Effector memory CD8-positive, alpha-beta T cell (primary cell): ENCODE results near the gene ARHGEF1.
A peak's percentile ranks its signal among the peaks of the same experiment; 100 is the strongest.

Experiments used
- ATAC-seq: fragments of 150-1000 bp; cut with Tn5 transposase; replicated peaks from 2 replicates; pipeline ENCODE4 v1.10.0; 2021; ENCODE audit warnings: mild to moderate bottlenecking, moderate library complexity
- DNase-seq, 3 experiments: peaks; one replicate each; pipeline ENCODE4 v3.0.0; 2021
- H3K27ac Mint-ChIP-seq, 2 donors: one replicate each; pipeline ENCODE4 v1.8.0; 2022; ENCODE audit warnings: mild to moderate bottlenecking in 2 of 2, mixed read lengths in 2 of 2, moderate library complexity in 2 of 2
- H3K27me3 Mint-ChIP-seq, 2 donors: one replicate each; pipeline ENCODE4 v1.8.0; 2022; ENCODE audit warnings: mixed read lengths in 2 of 2
- H3K36me3 Mint-ChIP-seq: one replicate; pipeline ENCODE4 v1.8.0; 2022; ENCODE audit warnings: mild to moderate bottlenecking, moderate library complexity, mixed read lengths; ENCODE audit not compliant: insufficient read depth
- H3K4me1 Mint-ChIP-seq, 2 donors: one replicate each; pipeline ENCODE4 v1.8.0; 2022; ENCODE audit warnings: low read depth in 2 of 2, mixed read lengths in 2 of 2
- H3K4me3 Mint-ChIP-seq, 2 donors: one replicate each; pipeline ENCODE4 v1.8.0; 2022; ENCODE audit warnings: mild to moderate bottlenecking in 2 of 2, mixed read lengths in 2 of 2, moderate library complexity in 2 of 2
- H3K9me3 Mint-ChIP-seq, 2 donors: one replicate each; pipeline ENCODE4 v1.8.0; 2022; ENCODE audit warnings: mixed read lengths in 2 of 2

ARHGEF1 gene

DNA sequence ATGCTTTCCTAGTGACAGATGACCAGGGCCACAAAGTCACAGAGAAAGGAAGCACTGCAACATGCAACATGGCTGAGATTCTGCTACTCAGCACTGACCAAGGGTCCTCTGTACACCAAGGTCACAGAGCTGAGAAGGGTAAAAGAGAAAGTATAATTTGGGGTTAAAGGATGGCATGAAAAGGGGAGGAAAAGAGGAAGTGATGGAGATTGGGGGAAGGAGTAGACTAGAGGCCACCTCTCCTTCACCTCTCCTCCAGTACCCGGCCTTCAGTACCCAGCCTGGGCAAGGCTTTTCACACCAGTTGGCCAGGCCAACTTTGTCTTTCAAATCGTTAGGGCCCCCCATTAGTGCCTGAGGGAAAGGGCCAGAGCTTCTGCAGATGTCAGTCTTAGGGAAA is 29.2 kb upstream of the ARHGEF1 start:
- peaks cover 16 to 41% of the 10 kb centered on the region in 2 donors for H3K27me3 Mint-ChIP-seq
- ATAC-seq (no peak), DNase-seq (no peak)
- H3K4me1 Mint-ChIP-seq: no peaks in the 10 kb centered on the region
- H3K4me3 Mint-ChIP-seq: no peak overlapping the region
- H3K9me3 Mint-ChIP-seq: no peaks in the 10 kb centered on the region
- H3K27ac Mint-ChIP-seq: no peak overlapping the region
- no peaks in the 10 kb centered on the region for H3K36me3 Mint-ChIP-seq

DNA sequence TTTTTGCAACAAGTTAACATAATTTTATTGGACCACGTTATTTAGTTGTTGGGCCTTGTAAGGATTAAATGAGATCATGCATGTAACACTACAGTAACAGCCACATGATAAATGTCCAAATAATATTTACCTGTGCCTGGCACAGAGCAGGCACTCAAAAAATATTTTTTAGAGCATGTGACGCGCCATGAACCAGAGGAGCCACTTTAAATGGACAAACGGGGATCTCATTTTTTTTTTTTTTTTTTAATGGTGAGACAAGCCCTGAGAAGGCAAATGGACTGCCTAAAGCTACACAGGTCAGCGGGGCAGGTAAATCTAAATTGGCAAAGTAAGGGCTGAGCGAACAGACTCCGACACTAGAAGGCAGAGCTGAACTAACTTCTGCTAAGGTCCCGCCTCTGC is 23.8 kb upstream of the ARHGEF1 start:
- H3K4me1 Mint-ChIP-seq: peaks cover 35 to 37% of the 10 kb centered on the region in 2 donors
- H3K9me3 Mint-ChIP-seq: no peaks in the 10 kb centered on the region
- peak overlapping the region; percentile 81 to 89 for H3K4me3 Mint-ChIP-seq
- peaks cover 10 to 11% of the 10 kb centered on the region in 2 donors for H3K27me3 Mint-ChIP-seq
- H3K36me3 Mint-ChIP-seq: peaks cover 47% of the 10 kb centered on the region
- ATAC-seq (no peak), DNase-seq (no peak)
- peak overlapping the region; percentile 81 to 90 for H3K27ac Mint-ChIP-seq

DNA sequence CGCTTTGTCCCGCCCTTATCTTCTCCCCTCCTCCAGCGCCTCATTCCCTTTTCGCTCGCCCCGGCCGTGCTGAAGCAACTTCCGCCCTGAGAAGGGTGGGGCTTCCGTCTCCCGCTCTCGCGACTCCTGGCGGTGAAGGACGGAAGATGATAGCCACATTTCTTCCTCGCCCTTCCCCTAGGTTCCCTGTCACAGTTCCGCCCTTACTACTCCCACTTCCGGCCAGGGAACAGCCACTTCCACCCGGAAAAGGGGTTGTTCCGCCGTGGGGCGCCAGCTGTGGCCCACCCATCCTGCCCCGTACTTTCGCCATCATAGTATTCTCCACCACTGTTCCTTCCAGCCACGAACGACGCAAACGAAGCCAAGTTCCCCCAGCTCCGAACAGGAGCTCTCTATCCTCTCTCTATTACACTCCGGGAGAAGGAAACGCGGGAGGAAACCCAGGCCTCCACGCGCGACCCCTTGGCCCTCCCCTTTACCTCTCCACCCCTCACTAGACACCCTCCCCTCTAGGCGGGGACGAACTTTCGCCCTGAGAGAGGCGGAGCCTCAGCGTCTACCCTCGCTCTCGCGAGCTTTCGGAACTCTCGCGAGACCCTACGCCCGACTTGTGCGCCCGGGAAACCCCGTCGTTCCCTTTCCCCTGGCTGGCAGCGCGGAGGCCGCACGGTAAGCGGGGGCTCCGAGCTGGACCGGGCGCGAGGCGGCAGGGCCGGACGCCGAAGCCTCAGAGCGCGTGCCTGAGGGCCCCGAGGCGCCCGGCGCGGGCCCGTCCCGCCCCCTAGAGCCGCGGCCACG is 23.2 kb upstream of the ARHGEF1 start, which contains the start of gene RPS19:
Gene RPS19, plus strand, starts transcription at position 638 of the 801 bp plus-strand sequence. CDS start 520 bp downstream, outside the sequence.
- DNase-seq: peak; percentile 98 to 99 (median 98)
- Mint-ChIP-seq H3K4me3 (peak within 1 kb of the TSS; percentile 81 to 89), H3K27me3 (peaks cover 4 to 5% of the 10 kb centered on the region in 2 donors), H3K4me1 (peaks cover 37 to 39% of the 10 kb centered on the region in 2 donors), H3K27ac (peak within 1 kb of the TSS; percentile 81 to 90), H3K36me3 (peaks cover 53% of the 10 kb centered on the region), H3K9me3 (no peaks in the 10 kb centered on the region)
- peak; percentile 82 for ATAC-seq

- Mint-ChIP-seq H3K27ac (peak overlapping the region; percentile 81 to 90), H3K4me3 (peak overlapping the region; percentile 81 to 89), H3K36me3 (peaks cover 61% of the 10 kb centered on the region), H3K4me1 (peaks cover 37 to 39% of the 10 kb centered on the region in 2 donors), H3K27me3 (no peaks in the 10 kb centered on the region), H3K9me3 (no peaks in the 10 kb centered on the region)
- DNase-seq (peak in 1 of 3 experiments; percentile 35), ATAC-seq (no peak)
Measured at GRCh38 chr19:41860419-41861115, 22.4 kb upstream of the ARHGEF1 start.

GRCh38 chr19:41861116-41861768 is 21.7 kb upstream of the ARHGEF1 start:
- H3K4me3 Mint-ChIP-seq: peak overlapping the region; percentile 81 to 89
- peaks cover 38 to 42% of the 10 kb centered on the region in 2 donors for H3K4me1 Mint-ChIP-seq

GRCh38 chr19:41861846-41862245 is 21.1 kb upstream of the ARHGEF1 start:
- Mint-ChIP-seq H3K4me1 (peaks cover 40 to 45% of the 10 kb centered on the region in 2 donors), H3K36me3 (peaks cover 72% of the 10 kb centered on the region), H3K27ac (peak overlapping the region; percentile 81 to 90), H3K9me3 (no peaks in the 10 kb centered on the region), H3K4me3 (peak overlapping the region; percentile 81 to 89), H3K27me3 (no peaks in the 10 kb centered on the region)
- no peak for ATAC-seq
- no peak for DNase-seq

More at GRCh38 chr19:41861116-41861768, 21.7 kb upstream of the ARHGEF1 start:
- H3K27ac Mint-ChIP-seq: peak overlapping the region; percentile 81 to 90
- no peaks in the 10 kb centered on the region for H3K9me3 Mint-ChIP-seq
- no peaks in the 10 kb centered on the region for H3K27me3 Mint-ChIP-seq
- no peak for ATAC-seq
- H3K36me3 Mint-ChIP-seq: peaks cover 66% of the 10 kb centered on the region
- DNase-seq: no peak

DNA sequence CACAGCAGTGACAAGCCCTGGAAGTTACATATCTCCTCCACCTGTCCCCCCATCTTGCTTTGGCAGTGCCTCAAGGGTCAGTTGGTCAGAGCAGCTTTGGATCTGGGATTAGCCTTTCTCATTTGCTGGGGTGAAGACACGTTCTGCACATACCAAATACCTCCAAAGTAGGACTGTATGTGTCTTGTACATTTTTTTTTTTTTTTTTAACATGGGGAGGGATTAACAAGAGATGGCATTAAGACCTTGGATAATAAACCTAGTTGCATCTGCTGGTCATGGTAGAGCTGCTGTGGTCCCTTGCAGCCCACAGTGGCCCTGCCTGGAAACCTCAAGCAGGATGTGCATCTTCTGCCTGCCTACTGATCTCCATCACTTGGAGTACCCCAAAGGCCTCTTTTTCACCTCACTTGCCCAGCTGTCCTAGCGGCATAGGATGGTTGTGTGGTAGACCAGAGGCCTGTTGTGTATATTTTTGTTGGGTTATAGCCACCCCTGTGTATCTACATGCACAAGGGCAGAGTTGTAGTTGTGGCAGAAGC is 20.5 kb upstream of the ARHGEF1 start:
- Mint-ChIP-seq H3K9me3 (no peaks in the 10 kb centered on the region), H3K4me3 (peak overlapping the region; percentile 81 to 89), H3K4me1 (peaks cover 40 to 45% of the 10 kb centered on the region in 2 donors), H3K27ac (peak overlapping the region in 1 of 2 donors; percentile 81), H3K27me3 (no peaks in the 10 kb centered on the region), H3K36me3 (peaks cover 73% of the 10 kb centered on the region)
- ATAC-seq (no peak), DNase-seq (no peak)

- DNase-seq: no peak
- peak overlapping the region; percentile 81 to 89 for H3K4me3 Mint-ChIP-seq
- H3K27me3 Mint-ChIP-seq: no peaks in the 10 kb centered on the region
- H3K9me3 Mint-ChIP-seq: no peaks in the 10 kb centered on the region
- peaks cover 82% of the 10 kb centered on the region for H3K36me3 Mint-ChIP-seq
- peak overlapping the region; percentile 81 to 90 for H3K27ac Mint-ChIP-seq
- peaks cover 48 to 52% of the 10 kb centered on the region in 2 donors for H3K4me1 Mint-ChIP-seq
- no peak for ATAC-seq
Measured at GRCh38 chr19:41863209-41863931, 19.6 kb upstream of the ARHGEF1 start.

GRCh38 chr19:41864374-41864773 is 18.6 kb upstream of the ARHGEF1 start:
- no peak for DNase-seq
- no peak for ATAC-seq
- peak overlapping the region; percentile 81 to 90 for H3K27ac Mint-ChIP-seq
- H3K4me1 Mint-ChIP-seq: peaks cover 54 to 55% of the 10 kb centered on the region in 2 donors
- H3K4me3 Mint-ChIP-seq: peak overlapping the region in 1 of 2 donors; percentile 53
- H3K27me3 Mint-ChIP-seq: no peaks in the 10 kb centered on the region
- H3K9me3 Mint-ChIP-seq: no peaks in the 10 kb centered on the region
- H3K36me3 Mint-ChIP-seq: peaks cover 84% of the 10 kb centered on the region

DNA sequence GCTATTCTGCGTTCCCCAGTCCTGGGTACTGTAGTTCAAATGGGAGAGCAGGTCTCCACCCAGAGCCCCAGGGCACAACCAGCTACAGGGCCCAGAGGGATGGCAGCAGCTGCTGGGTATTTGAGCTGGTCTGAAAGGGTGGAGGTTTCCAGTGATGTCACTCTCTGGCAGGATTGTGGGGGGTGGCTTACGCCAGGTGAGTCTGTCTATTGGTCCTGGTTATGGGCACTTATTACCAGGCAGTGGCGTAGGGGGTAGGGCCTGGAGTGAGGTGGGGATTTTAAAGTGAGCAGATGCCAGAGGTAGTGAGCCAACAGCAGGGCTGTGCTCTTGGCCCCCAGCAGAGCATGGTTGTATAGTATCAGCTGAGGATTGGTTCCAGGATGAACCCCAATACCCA is 16.7 kb upstream of the ARHGEF1 start:
- Mint-ChIP-seq H3K27ac (peak overlapping the region; percentile 74 to 80), H3K9me3 (no peaks in the 10 kb centered on the region), H3K27me3 (no peaks in the 10 kb centered on the region), H3K4me1 (peaks cover 53 to 56% of the 10 kb centered on the region in 2 donors), H3K36me3 (peaks cover 85% of the 10 kb centered on the region), H3K4me3 (peak overlapping the region in 1 of 2 donors; percentile 25)
- ATAC-seq: no peak
- DNase-seq: no peak

- peak overlapping the region; percentile 84 to 92 for H3K27ac Mint-ChIP-seq
- peaks cover 44 to 56% of the 10 kb centered on the region in 2 donors for H3K4me1 Mint-ChIP-seq
- peaks cover 76% of the 10 kb centered on the region for H3K36me3 Mint-ChIP-seq
- ATAC-seq (no peak), DNase-seq (no peak)
- H3K9me3 Mint-ChIP-seq: no peaks in the 10 kb centered on the region
- no peaks in the 10 kb centered on the region for H3K27me3 Mint-ChIP-seq
- H3K4me3 Mint-ChIP-seq: peak overlapping the region in 1 of 2 donors; percentile 47
Measured at GRCh38 chr19:41868120-41868988, 14.6 kb upstream of the ARHGEF1 start.

DNA sequence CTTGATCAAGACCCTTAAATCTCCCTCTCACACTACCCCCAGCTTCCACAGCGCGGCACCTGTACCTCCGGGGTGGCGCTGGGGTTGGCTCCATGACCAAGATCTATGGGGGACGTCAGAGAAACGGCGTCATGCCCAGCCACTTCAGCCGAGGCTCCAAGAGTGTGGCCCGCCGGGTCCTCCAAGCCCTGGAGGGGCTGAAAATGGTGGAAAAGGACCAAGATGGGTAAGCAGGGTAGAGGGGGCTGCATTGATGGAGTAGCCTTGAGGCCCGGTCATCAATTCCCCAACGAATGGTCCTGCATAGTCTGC is 14.0 kb upstream of the ARHGEF1 start:
- ATAC-seq (no peak), DNase-seq (no peak)
- Mint-ChIP-seq H3K4me1 (peaks cover 42 to 54% of the 10 kb centered on the region in 2 donors), H3K4me3 (peak overlapping the region in 1 of 2 donors; percentile 47), H3K36me3 (peaks cover 71% of the 10 kb centered on the region), H3K27me3 (no peaks in the 10 kb centered on the region), H3K27ac (peak overlapping the region; percentile 84 to 92), H3K9me3 (no peaks in the 10 kb centered on the region)
